HG03558 (cell line): Measurements from ENCODE around the gene TXNDC5.
A peak's percentile ranks its signal among the peaks of the same experiment; 100 is the strongest.

ENCODE experiments used
- ATAC-seq: cut with Tn5 transposase; IDR thresholded peaks from one replicate; pipeline ENCODE4 v1.9.1; 2021; ENCODE audit warnings: moderate number of reproducible peaks; ENCODE audit not compliant: unreplicated experiment; ENCODE audit errors: extremely low read depth

Gene TXNDC5

GRCh38 chr6:7910654-7911344, at the start of gene TXNDC5:
Gene TXNDC5 (minus strand): TSS chr6:7910788. CDS start chr6:7910776, 12 bp downstream.
- peak; percentile 28 for ATAC-seq

- no peak for ATAC-seq
Measured at GRCh38 chr6:7960141-7960540, 49.6 kb upstream of the TXNDC5 start.

GRCh38 chr6:7959453-7959852, 48.9 kb upstream of the TXNDC5 start:
- no peak for ATAC-seq

GRCh38 chr6:7958464-7958863, 47.9 kb upstream of the TXNDC5 start:
- no peak for ATAC-seq

GRCh38 chr6:7956257-7956656, 45.7 kb upstream of the TXNDC5 start:
- ATAC-seq: no peak

- no peak for ATAC-seq
Measured at GRCh38 chr6:7954477-7955200, 44.1 kb upstream of the TXNDC5 start.

GRCh38 chr6:7953753-7954152, 43.2 kb upstream of the TXNDC5 start:
- ATAC-seq: no peak

GRCh38 chr6:7939864-7940228, 29.3 kb upstream of the TXNDC5 start:
- ATAC-seq: no peak

GRCh38 chr6:7939184-7939863, 28.7 kb upstream of the TXNDC5 start:
- no peak for ATAC-seq

- no peak for ATAC-seq
Measured at GRCh38 chr6:7938562-7939183, 28.1 kb upstream of the TXNDC5 start.

GRCh38 chr6:7933794-7934193, 23.2 kb upstream of the TXNDC5 start:
- peak; percentile 86 for ATAC-seq

- ATAC-seq: no peak
Measured at GRCh38 chr6:7932625-7933024, 22.0 kb upstream of the TXNDC5 start.

- no peak for ATAC-seq
Measured at GRCh38 chr6:7924867-7925266, 14.3 kb upstream of the TXNDC5 start.

GRCh38 chr6:7922596-7922995, 12.0 kb upstream of the TXNDC5 start:
- no peak for ATAC-seq

GRCh38 chr6:7921632-7922092, 11.1 kb upstream of the TXNDC5 start:
- ATAC-seq: no peak

- ATAC-seq: no peak
Measured at GRCh38 chr6:7921046-7921445, 10.5 kb upstream of the TXNDC5 start.

GRCh38 chr6:7920425-7920824, 9.8 kb upstream of the TXNDC5 start:
- ATAC-seq: no peak

- ATAC-seq: no peak
Measured at GRCh38 chr6:7919871-7920270, 9.3 kb upstream of the TXNDC5 start.

- no peak for ATAC-seq
Measured at GRCh38 chr6:7918403-7918802, 7.8 kb upstream of the TXNDC5 start.

GRCh38 chr6:7917729-7918128, 7.1 kb upstream of the TXNDC5 start:
- ATAC-seq: no peak

GRCh38 chr6:7916959-7917358, 6.4 kb upstream of the TXNDC5 start:
- peak; percentile 84 for ATAC-seq
